Upper lobe of left lung (tissue), 4 donors: Measurements from ENCODE around the gene ARRDC4.

Experiments used
- POLR2A ChIP-seq, 4 donors: fragments of 450-650 bp; IDR thresholded peaks; one replicate each; pipeline ENCODE4 v1.5.1; 2016 to 2017; ENCODE audit warnings: antibody characterized with exemption in 4 of 4, mild to moderate bottlenecking in 2 of 4
- TF ChIP-seq, protein P1 (sequence below), 6 experiments: fragments of 450-650 bp in 4 of 6; fragments of 200-600 bp in 2 of 6; sonication (generic) in 2 of 6; IDR thresholded peaks; one replicate each; pipeline ENCODE4 v1.5.1; 2016 to 2019; ENCODE audit warnings: antibody characterized with exemption in 6 of 6

DNA sequence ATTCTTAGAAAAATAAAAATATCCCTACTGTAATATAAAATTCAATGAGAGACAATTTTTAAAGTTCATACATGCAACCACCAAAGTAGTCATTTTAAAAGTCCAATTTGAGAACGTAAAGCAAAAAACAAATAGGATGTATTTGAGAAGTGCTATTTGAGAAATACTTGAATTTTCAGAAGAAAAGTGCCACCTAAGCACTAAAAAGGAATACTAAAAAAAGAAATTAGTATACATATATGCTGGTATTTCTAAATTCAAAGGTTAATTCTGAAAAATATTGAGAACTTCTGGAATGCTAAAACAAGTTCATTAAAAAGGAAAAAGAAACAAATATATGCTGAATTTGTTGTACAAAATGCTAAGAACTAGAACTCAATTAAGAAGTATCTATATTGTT is 29.2 kb upstream of the ARRDC4 start:
- TF ChIP-seq, protein P1, sequence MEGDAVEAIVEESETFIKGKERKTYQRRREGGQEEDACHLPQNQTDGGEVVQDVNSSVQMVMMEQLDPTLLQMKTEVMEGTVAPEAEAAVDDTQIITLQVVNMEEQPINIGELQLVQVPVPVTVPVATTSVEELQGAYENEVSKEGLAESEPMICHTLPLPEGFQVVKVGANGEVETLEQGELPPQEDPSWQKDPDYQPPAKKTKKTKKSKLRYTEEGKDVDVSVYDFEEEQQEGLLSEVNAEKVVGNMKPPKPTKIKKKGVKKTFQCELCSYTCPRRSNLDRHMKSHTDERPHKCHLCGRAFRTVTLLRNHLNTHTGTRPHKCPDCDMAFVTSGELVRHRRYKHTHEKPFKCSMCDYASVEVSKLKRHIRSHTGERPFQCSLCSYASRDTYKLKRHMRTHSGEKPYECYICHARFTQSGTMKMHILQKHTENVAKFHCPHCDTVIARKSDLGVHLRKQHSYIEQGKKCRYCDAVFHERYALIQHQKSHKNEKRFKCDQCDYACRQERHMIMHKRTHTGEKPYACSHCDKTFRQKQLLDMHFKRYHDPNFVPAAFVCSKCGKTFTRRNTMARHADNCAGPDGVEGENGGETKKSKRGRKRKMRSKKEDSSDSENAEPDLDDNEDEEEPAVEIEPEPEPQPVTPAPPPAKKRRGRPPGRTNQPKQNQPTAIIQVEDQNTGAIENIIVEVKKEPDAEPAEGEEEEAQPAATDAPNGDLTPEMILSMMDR (IDR thresholded peaks at IDR 0.05), result no peak
- TF ChIP-seq POLR2A (IDR thresholded peaks at IDR 0.05), result no peak
